NCI-H2107 treated with DMSO at 0.1 percent for 48 hours (cell line): ENCODE results near the gene SAG.

Experiments used
- DNase-seq: peaks from one replicate; lab custom pipeline; 2025; ENCODE audit not compliant: unreplicated experiment; lab: John Stamatoyannopoulos, UW

The SAG gene

GRCh38 chr2:233307565-233307964 is at the start of gene SAG:
TSS of gene SAG (plus strand) at chr2:233307816. CDS start at chr2:233309190, 1,374 bp downstream.
- DNase-seq, result no peak

DNA sequence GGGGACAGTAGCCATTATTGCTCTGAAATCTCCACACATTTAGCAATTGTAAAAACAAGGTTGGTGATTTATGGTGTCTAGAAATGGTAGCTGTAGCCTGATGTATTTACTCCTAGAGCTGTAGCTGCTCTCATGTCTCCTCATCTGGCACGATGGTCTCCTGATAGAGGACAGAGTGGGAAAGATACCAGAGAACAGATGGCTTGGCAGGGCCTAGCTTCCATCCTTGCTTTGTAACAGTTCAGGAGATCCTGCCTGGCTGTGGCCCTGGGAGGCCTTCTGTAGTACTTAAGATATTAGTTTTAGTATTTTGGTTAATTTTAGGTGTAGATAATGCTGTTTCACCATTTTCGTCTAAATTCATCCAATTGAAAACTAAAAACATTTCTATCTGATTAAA is 49.4 kb upstream of the SAG start:
- no peak for DNase-seq

DNA sequence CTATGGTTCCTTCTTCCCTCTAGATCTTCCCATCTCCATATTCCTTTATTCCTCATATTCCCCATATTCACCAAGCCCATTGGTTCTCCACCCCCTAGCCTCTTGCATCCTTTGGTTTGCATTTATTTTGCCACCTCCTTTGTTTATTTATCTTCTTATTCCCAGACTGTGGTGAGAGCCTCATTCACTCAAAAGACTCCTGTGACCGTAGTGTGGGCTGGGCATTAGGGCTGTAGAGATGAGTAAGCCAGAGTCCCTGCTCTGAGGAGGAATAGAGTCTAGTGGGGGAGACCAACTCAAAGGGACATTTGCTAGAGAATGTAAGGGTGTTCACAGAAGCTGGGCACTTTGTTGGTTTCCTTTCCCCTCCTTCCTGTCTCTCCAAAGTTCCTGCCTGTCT is 47.9 kb upstream of the SAG start:
- no peak for DNase-seq

DNA sequence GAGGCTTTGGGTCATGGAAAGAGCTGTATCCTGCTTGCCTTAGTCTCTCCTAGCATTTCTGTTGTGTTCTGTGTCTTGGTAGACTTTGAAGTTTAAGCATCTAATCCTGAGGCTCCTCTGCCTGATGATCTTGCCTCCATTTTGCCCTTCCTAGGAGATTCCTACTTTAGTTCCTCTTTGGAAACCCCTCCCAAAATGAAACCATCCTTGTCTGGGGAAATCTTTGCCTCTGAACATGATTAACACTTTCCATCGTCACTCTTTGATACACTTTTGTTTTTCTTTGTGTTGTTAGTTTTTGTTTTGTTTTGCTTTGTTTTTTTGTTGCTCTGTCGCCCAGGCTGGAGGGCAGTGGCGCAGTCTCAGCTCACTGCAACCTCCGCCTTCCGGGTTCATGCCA is 47.0 kb upstream of the SAG start:
- DNase-seq, result no peak

GRCh38 chr2:233261819-233262555 is 45.6 kb upstream of the SAG start:
- DNase-seq, result no peak

GRCh38 chr2:233262562-233262961 is 45.1 kb upstream of the SAG start:
- DNase-seq, result no peak

GRCh38 chr2:233263045-233263570 is 44.5 kb upstream of the SAG start:
- DNase-seq, result no peak

DNA sequence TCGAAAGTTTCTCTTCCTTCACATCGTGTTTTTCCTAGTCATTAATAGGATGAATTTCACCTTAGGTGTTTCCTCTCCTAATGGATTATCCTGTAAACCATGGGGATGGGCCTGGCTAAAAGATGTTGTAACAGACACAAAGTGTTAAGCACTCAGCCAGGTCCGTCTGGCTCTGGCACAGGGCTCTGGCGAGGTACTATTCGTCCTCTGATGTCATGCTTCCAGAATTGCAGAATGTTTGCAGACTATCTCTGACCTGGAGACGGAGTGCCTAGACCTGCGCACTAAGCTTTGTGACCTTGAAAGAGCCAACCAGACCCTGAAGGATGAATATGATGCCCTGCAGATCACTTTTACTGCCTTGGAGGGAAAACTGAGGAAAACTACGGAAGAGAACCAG is 42.9 kb upstream of the SAG start:
- DNase-seq, result no peak

DNA sequence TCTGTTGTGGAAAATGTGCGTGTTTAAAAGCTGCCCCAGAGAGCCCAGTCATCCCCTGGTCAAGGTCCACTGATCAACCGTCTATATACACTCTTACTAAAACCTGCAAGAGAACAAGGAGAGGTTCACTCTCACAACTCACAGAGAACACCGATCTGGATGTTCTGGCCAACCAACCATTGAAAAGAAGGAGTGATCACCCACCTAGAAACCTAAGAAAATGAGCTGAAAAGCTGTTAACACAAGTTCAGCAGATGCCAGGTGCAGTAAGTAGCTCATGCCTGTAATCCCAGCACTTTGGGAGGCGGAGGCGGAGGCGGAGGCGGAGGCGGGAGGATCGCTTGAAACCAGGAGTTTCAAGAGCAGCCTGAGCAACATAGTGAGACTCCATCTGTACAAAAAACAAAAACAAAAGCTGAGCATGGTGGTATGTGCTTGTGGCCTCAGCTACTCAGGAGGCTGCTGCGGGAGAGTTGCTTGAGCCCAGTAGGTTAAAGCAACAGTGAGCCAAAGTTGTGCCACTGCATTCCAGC is 41.7 kb upstream of the SAG start:
- no peak for DNase-seq

- no peak for DNase-seq
Observed at GRCh38 chr2:233266481-233266880, 41.1 kb upstream of the SAG start.

- DNase-seq, result no peak
Observed at GRCh38 chr2:233267516-233268245, 39.9 kb upstream of the SAG start.

- no peak for DNase-seq
Observed at GRCh38 chr2:233270366-233270765, 37.2 kb upstream of the SAG start.

DNA sequence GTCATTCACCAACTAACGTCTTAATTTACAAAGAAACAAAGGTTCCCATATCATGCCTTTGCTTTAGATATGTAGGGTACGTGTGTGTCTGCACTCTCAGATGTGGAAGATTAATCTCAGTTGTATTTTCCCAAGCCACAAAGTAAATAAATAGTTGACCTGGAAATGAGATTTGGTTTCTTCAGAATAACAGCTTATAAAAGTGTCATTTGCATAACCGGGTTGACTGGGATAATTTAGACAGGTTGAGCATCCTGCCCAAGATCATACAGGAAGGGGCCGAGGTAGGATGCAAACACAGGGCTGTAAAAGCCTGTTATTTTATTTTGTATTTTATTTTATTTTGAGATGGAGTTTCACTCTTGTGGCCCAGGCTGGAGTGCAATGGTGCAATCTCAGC is 36.7 kb upstream of the SAG start:
- no peak for DNase-seq

GRCh38 chr2:233271693-233272092 is 35.9 kb upstream of the SAG start:
- no peak for DNase-seq

DNA sequence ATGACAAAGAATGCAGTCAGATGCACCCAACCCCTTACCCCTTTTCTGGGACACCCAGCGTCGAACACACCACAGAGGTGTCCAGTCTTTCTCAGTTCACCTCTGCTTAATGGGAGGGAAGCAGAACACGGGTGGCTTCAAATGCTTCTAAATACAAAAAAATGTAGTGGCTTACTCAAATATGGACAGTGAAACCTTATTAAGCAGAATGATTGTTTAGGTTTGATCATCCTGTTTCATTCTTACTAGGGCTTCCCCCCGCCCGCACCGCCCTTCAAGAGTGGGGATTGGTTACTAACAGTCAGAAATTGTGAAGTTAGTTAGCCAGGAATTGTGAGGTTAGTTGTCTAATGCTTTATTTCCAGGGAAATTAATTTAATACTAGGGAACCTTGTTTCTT is 34.5 kb upstream of the SAG start:
- no peak for DNase-seq

DNA sequence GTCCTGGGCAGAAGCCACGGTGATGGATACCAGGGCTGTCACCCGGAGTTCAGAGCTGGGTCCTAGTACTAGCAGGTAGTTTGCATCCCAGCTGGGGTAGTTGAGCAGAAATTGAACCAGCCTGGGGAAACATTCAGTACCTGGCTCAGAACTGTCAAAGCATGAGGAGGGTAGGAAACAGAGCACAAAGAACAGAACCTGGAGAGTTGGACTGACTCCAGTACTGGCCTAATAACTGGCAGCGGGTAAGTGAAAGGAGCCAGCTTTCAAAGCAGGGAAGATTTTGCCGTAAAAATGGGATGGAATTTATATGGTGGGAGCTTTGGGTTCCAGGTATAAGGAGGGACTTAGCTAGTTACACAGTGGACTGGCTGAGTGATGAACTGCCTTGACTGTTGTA is 32.4 kb upstream of the SAG start:
- DNase-seq, result no peak

- DNase-seq, result no peak
Observed at GRCh38 chr2:233278921-233279320, 28.7 kb upstream of the SAG start.

- no peak for DNase-seq
Observed at GRCh38 chr2:233280114-233280693, 27.4 kb upstream of the SAG start.

DNA sequence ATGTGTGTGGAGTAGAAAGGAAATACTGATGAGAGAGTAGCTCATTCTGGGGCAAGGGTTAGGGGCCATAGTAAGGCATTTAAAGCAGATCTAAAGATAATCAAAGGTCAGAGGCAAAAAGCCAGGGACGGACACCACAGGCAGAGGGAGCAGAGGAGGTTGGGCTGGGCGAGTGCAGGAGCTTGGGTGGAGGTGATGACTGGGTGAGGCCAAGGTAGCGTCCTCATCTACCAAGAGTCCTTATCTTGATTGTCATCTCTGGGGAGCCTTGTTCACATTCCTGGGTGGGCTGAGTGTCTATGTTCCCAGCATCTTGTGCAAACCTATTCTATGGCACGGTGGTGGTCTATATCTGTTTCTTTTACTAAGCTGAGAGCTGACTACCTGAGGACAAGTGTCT is 26.1 kb upstream of the SAG start:
- DNase-seq, result no peak

- DNase-seq, result no peak
Observed at GRCh38 chr2:233281992-233282603, 25.5 kb upstream of the SAG start.

DNA sequence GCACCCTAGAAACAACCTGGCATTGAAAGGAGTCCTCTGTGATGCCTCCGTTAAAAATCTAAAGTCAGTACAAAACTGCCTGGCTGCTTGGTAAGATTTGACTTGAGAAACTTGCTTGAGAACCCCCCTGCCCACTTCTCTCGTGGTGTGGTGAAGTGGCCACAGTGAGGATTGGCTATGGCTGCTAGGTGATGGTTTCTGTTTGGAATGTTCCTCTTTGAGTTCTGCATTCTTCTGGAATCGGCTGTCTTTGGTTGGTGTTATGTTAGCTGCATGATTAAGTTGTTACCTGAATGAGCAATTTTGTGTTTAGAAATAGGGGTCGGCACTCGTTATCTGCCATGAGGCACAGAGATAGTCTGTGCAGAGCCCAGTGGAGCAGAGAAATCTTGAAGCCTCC is 21.7 kb upstream of the SAG start:
- DNase-seq, result no peak
